Sigmoid colon (tissue), 4 donors: ENCODE measurements around the gene MMP27.
A peak's percentile ranks its signal among the peaks of the same experiment; 100 is the strongest.

Experiments
- POLR2AphosphoS5 ChIP-seq, 4 donors: sonication (generic); formaldehyde crosslinking; IDR thresholded peaks; one replicate each; pipeline ENCODE4 v1.6.1; 2017; ENCODE audit warnings: antibody characterized with exemption in 4 of 4
- TF ChIP-seq, protein P1 (sequence below), 4 experiments: fragments of 450-650 bp in 3 of 4; fragments of 200-600 bp in 1 of 4; IDR thresholded peaks; one replicate each; pipeline ENCODE4 v1.5.1; 2016 to 2019; ENCODE audit warnings: antibody characterized with exemption in 4 of 4, mild to moderate bottlenecking in 3 of 4, moderate library complexity in 2 of 4

- no peak for TF ChIP-seq POLR2AphosphoS5 (IDR thresholded peaks at IDR 0.05)
- TF ChIP-seq, protein P1, sequence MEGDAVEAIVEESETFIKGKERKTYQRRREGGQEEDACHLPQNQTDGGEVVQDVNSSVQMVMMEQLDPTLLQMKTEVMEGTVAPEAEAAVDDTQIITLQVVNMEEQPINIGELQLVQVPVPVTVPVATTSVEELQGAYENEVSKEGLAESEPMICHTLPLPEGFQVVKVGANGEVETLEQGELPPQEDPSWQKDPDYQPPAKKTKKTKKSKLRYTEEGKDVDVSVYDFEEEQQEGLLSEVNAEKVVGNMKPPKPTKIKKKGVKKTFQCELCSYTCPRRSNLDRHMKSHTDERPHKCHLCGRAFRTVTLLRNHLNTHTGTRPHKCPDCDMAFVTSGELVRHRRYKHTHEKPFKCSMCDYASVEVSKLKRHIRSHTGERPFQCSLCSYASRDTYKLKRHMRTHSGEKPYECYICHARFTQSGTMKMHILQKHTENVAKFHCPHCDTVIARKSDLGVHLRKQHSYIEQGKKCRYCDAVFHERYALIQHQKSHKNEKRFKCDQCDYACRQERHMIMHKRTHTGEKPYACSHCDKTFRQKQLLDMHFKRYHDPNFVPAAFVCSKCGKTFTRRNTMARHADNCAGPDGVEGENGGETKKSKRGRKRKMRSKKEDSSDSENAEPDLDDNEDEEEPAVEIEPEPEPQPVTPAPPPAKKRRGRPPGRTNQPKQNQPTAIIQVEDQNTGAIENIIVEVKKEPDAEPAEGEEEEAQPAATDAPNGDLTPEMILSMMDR (IDR thresholded peaks at IDR 0.05) = peak in 2 of 4 experiments; percentile 37 to 39
Measured at GRCh38 chr11:102733232-102733875, 27.8 kb upstream of the MMP27 start.
